BLaER1 (cell line): ENCODE results near the gene TAS2R40.
"Not testable (repeated sequence)": the region's sequence is repeated elsewhere in the genome, so short reads cannot be mapped to it uniquely, and the experiment has no call there.

ENCODE experiments used
- H3K27ac ChIP-seq: shearing (Covaris generic); formaldehyde crosslinking; 2 replicates; pipeline ENCODE4 v1.8.1; 2022
- H3K27me3 ChIP-seq: shearing (Covaris generic); formaldehyde crosslinking; 2 replicates; pipeline ENCODE4 v1.8.1; 2022
- H3K36me3 ChIP-seq: shearing (Covaris generic); formaldehyde crosslinking; 2 replicates; pipeline ENCODE4 v1.8.1; 2022
- H3K4me1 ChIP-seq: shearing (Covaris generic); formaldehyde crosslinking; 2 replicates; pipeline ENCODE4 v1.8.1; 2022
- H3K4me2 ChIP-seq: shearing (Covaris generic); formaldehyde crosslinking; 2 replicates; pipeline ENCODE4 v1.8.1; 2022
- H3K4me3 ChIP-seq: shearing (Covaris generic); formaldehyde crosslinking; 2 replicates; pipeline ENCODE4 v1.8.1; 2022
- H3K9ac ChIP-seq: shearing (Covaris generic); formaldehyde crosslinking; 2 replicates; pipeline ENCODE4 v1.8.1; 2022
- H3K9me3 ChIP-seq: shearing (Covaris generic); formaldehyde crosslinking; 2 replicates; pipeline ENCODE4 v1.8.1; 2022
- H4K20me1 ChIP-seq: shearing (Covaris generic); formaldehyde crosslinking; 2 replicates; pipeline ENCODE4 v1.8.1; 2022
- Cebpa-rat ChIP-seq: shearing (Covaris generic); IDR thresholded peaks from 2 replicates; pipeline ENCODE4 v1.8.1; 2022

Gene TAS2R40

DNA sequence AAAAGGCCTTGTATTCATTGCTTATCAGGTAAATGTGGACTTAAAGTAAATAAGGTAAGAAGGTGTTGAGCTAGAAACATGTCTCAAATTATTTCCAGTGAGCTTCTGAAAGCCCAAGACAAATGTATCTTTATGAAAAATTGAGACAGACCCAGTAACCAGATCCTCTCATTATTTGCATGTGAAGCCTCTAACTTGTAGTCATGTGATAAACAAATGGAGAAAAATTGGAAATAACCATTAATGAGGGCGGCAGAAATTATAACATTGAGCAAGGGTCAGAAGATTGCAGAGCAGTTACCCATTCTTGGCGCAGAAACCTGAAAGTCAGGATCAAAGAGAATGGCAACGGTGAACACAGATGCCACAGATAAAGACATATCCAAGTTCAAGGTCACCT, at the start of gene TAS2R40:
TAS2R40 (plus strand) TSS at position 301 of the 400 bp plus-strand sequence; CDS start at position 343, 42 bp downstream.
- no peaks in the 10 kb centered on the region for H4K20me1 ChIP-seq
- H3K27me3 ChIP-seq, result no peaks in the 10 kb centered on the region

DNA sequence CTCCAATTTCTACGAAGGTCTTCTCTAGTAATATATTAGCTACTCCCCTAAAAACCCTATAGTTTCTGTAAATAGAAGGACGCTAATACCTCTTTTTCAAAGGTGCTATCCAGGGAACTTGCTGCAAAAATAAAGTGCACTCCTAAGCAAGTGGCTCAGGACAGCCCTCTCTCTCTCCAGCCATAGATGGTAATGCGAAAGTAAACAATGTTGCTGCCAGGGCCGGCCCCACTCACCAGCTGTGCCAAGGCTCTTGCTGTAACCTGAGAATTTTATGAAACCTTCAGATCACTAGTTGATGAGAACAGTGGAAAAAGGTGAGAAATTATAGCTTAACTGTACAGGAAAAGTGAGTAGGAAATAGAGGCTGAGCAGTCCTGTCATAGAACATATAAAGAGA, 49.5 kb upstream of the TAS2R40 start:
- no peak overlapping the region for H3K27ac ChIP-seq
- H3K4me2 ChIP-seq, result no peak overlapping the region
- H3K9me3 ChIP-seq, result peaks cover 12% of the 10 kb centered on the region
- no peaks in the 10 kb centered on the region for H3K27me3 ChIP-seq
- no peaks in the 10 kb centered on the region for H3K4me1 ChIP-seq
- H3K36me3 ChIP-seq, result no peaks in the 10 kb centered on the region
- no peak overlapping the region for H3K4me3 ChIP-seq
- TF ChIP-seq Cebpa-rat, result no peak
- no peak overlapping the region for H3K9ac ChIP-seq
- no peaks in the 10 kb centered on the region for H4K20me1 ChIP-seq

More for the DNA sequence above, at the start of gene TAS2R40:
- Histone ChIP-seq H3K27ac (no peak within 1 kb of the TSS), H3K9ac (no peak within 1 kb of the TSS), H3K4me1 (no peaks in the 10 kb centered on the region), H3K4me3 (no peak within 1 kb of the TSS), H3K4me2 (no peak within 1 kb of the TSS), H3K36me3 (no peaks in the 10 kb centered on the region), H3K9me3 (no peaks in the 10 kb centered on the region)
- no peak for TF ChIP-seq Cebpa-rat

DNA sequence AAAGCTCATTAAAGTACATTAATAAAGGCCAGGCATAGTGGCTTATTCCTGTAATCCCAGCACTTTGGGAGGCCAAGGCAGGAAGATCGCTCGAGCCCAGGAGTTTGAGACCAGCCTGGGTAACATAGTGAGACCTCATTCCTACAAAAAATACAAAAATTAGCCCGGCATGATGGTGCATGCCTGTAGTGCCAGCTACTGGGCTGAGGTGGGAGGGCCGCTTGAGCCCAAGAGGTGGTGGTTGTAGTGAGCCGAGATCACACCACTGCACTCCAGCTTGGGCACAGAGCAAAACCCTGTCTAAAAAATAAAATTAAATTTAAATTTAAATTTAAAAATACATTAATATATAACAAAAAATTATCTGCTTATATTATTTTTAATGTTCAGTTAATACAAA, 45.7 kb upstream of the TAS2R40 start:
- no peak overlapping the region for H3K4me2 ChIP-seq
- no peak for TF ChIP-seq Cebpa-rat
- no peaks in the 10 kb centered on the region for H4K20me1 ChIP-seq
- H3K4me3 ChIP-seq, result no peak overlapping the region
- peaks cover 32% of the 10 kb centered on the region for H3K9me3 ChIP-seq
- no peak overlapping the region for H3K27ac ChIP-seq
- no peaks in the 10 kb centered on the region for H3K4me1 ChIP-seq
- H3K9ac ChIP-seq, result no peak overlapping the region
- H3K27me3 ChIP-seq, result no peaks in the 10 kb centered on the region
- H3K36me3 ChIP-seq, result no peaks in the 10 kb centered on the region

DNA sequence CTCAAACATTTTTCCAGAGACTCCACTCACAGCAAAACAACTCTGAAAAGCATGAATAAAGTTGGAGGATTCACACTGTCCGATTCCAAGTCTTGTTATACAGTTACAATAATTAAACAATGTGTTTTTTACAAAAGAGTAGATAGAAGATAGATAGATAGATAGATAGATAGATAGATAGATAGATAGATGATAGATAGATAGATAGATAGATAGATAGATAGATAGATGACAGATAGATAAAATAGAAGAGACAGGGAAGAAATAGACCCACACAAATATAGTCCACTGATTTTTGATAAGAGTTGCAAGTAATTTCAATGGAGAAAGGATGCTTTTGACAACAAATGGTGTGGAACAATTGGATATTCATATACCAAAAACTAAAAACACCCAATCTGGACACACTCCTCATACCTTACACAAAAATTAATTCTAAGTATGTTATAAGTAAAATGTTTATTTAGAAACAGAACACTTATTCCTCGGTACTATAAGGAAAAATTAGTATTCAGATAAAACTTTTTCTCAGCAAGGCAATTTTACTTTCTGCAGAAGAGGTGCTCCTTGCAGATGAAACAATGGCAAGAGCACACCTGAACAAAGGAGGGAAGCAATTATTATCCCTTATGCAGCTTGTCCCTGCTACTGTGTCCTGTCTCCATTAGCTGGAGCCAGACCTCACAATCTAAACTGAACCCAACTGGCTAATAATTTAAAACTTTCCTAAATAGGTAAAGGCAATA, 44.3 kb upstream of the TAS2R40 start:
- Histone ChIP-seq H3K27me3 (no peaks in the 10 kb centered on the region), H3K9me3 (peaks cover 32% of the 10 kb centered on the region), H3K4me1 (no peaks in the 10 kb centered on the region), H3K4me2 (no peak overlapping the region), H3K36me3 (no peaks in the 10 kb centered on the region), H3K9ac (no peak overlapping the region), H3K27ac (no peak overlapping the region), H3K4me3 (no peak overlapping the region), H4K20me1 (no peaks in the 10 kb centered on the region)
- no peak for TF ChIP-seq Cebpa-rat

DNA sequence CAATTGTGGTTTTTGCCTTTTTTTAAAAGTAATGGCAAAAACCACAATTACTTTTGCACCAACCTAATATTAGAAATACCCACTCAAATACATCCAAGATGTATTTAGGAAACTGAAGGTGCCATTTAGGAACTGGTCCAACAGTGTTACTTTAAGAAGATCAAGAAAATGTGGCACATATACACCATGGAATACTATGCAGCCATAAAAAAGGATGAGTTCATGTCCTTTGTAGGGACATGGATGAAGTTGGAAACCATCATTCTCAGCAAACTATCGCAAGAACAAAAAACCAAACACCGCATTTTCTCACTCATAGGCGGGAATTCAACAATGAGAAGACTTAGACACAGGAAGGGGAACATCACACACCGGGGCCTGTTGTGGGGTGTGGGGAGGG, 41.1 kb upstream of the TAS2R40 start:
- H4K20me1 ChIP-seq, H3K4me3 ChIP-seq, H3K27me3 ChIP-seq, H3K9ac ChIP-seq, H3K4me1 ChIP-seq, H3K36me3 ChIP-seq, H3K27ac ChIP-seq, H3K4me2 ChIP-seq: not testable (repeated sequence)
- peaks cover 32% of the 10 kb centered on the region for H3K9me3 ChIP-seq

DNA sequence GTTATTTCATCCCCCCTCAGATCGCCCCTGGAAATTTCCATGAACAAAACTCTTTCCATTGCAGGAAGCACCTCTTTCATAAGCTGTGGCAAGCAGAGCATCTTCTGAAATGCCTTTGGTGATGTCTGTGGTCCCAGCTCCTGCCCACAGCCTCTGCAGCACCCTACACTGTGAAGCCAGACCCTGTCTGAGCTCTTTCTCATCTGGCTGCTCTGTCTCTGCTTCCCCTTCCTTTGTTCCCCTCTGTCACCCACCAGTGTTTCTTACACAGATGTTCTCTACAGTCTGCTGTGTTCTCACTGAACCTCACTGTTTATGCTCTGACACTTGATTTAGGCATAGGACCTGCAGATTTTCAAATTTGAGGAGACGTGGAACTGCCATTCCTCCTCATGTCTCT, 40.5 kb upstream of the TAS2R40 start:
- no peak for TF ChIP-seq Cebpa-rat
- H3K27ac ChIP-seq, result no peak overlapping the region
- H3K27me3 ChIP-seq, result no peaks in the 10 kb centered on the region
- H3K4me1 ChIP-seq, result no peaks in the 10 kb centered on the region
- no peak overlapping the region for H3K9ac ChIP-seq
- H3K36me3 ChIP-seq, result no peaks in the 10 kb centered on the region
- no peak overlapping the region for H3K4me3 ChIP-seq
- peaks cover 28% of the 10 kb centered on the region for H3K9me3 ChIP-seq
- H4K20me1 ChIP-seq, result no peaks in the 10 kb centered on the region
- no peak overlapping the region for H3K4me2 ChIP-seq

DNA sequence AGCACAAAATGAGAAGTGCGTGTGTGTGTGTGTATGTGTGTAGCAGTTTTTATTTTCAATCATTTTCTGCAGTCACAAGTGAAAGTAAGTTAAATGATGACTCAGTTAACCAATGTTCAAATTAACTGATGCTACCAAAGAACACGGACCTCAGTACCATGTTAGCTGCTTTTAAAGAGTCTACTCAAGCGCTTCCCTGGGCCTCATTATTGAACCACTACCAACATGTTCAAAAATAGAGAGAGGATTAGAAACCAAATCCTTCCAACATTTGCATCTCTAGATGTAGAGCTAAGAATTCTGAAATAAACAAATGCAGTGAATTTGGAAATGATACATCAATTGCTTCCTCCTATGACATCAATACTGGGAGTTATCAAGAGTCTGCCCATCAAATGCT, 38.8 kb upstream of the TAS2R40 start, which contains the start of gene TAS2R39:
TAS2R39 (plus strand) TSS at position 396 of the 400 bp plus-strand sequence; CDS start at position 396, 0 bp downstream.
- no peak within 1 kb of the TSS for H3K27ac ChIP-seq
- no peak for TF ChIP-seq Cebpa-rat
- no peaks in the 10 kb centered on the region for H3K27me3 ChIP-seq
- no peaks in the 10 kb centered on the region for H3K4me1 ChIP-seq
- H3K36me3 ChIP-seq, result no peaks in the 10 kb centered on the region
- H4K20me1 ChIP-seq, result no peaks in the 10 kb centered on the region
- H3K4me2 ChIP-seq, result no peak within 1 kb of the TSS
- peaks cover 13% of the 10 kb centered on the region for H3K9me3 ChIP-seq
- H3K9ac ChIP-seq, result no peak within 1 kb of the TSS
- H3K4me3 ChIP-seq, result no peak within 1 kb of the TSS

DNA sequence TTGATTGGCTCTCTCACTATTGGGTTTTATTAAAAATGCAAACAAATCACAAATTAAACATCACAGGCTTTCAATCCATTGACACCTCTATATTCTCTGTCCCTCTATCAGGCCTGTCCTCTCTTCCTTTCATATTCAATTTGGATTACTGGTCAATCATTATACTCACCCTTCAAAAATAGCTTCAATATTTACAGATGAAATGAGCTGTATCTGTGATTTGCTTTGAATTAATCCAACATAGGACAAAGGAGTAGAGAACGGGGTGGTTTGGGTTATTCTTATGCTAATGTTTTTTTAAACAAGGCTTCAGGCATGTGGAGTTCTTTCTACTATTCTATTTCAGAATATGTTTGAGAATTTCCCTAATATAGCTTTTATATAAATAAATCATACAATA, 36.3 kb upstream of the TAS2R40 start:
- no peak overlapping the region for H3K27ac ChIP-seq
- H3K36me3 ChIP-seq, result no peaks in the 10 kb centered on the region
- H4K20me1 ChIP-seq, result no peaks in the 10 kb centered on the region

DNA sequence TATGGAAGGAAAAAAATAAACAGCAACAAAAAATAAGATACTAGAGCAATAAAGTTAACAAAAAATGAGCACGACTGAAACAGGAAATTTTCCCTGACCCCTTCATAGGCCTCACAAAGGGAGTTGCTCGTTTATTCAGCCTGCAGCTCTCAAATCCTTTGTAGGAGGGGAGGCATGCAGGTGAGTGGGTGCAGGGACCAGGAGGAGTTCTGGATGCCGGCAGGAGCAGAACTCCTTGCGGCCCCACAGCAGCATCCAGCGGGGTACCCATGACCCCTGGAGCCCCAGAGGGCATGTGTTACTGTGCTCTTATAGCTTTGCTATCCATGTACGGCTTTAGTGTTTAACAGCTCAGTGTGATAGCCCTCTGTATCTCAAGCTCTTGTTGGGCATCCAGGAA, 32.8 kb upstream of the TAS2R40 start:
- no peak overlapping the region for H3K4me2 ChIP-seq
- H3K4me1 ChIP-seq, result no peaks in the 10 kb centered on the region
- no peak overlapping the region for H3K4me3 ChIP-seq
- H3K27ac ChIP-seq, result no peak overlapping the region
- TF ChIP-seq Cebpa-rat, result no peak
- no peaks in the 10 kb centered on the region for H3K36me3 ChIP-seq
- no peaks in the 10 kb centered on the region for H3K9me3 ChIP-seq
- H4K20me1 ChIP-seq, result no peaks in the 10 kb centered on the region
- no peak overlapping the region for H3K9ac ChIP-seq
- no peaks in the 10 kb centered on the region for H3K27me3 ChIP-seq

More for the DNA sequence above, 36.3 kb upstream of the TAS2R40 start:
- Histone ChIP-seq H3K9ac (no peak overlapping the region), H3K27me3 (no peaks in the 10 kb centered on the region), H3K4me1 (no peaks in the 10 kb centered on the region), H3K9me3 (no peaks in the 10 kb centered on the region), H3K4me3 (no peak overlapping the region), H3K4me2 (no peak overlapping the region)
- no peak for TF ChIP-seq Cebpa-rat

DNA sequence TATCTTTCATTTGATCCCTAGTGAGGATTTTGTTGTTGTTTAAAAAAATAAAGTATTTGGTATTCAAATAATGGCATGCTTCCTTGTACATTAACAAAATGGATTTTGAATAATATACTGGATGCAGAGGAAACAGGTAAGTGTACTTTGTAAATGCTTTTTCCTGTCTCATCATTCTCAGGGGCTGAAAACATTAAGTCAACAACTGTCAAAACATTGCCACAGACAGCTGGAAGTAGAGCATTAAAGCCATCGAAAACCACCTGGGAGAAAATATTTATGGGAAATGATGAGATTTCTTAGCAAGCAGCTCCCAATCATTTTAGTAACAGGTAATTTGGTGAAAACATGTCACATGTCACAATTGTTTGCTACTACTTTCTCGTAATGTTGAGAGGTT, 28.0 kb upstream of the TAS2R40 start:
- Histone ChIP-seq H3K27me3 (no peaks in the 10 kb centered on the region), H3K9ac (no peak overlapping the region), H3K4me3 (no peak overlapping the region), H3K36me3 (no peaks in the 10 kb centered on the region), H4K20me1 (no peaks in the 10 kb centered on the region), H3K4me2 (no peak overlapping the region), H3K4me1 (no peaks in the 10 kb centered on the region), H3K9me3 (no peaks in the 10 kb centered on the region), H3K27ac (no peak overlapping the region)
- no peak for TF ChIP-seq Cebpa-rat
